HCT116 (cell line): ENCODE data around the gene ABCC10. TPM values are rescaled to one million over a fixed set of nuclear protein-coding genes. Genes with fewer than 3 reads are reported as not detected.

Experiments
- ATAC-seq: fragments of 200-7000 bp; cut with Tn5 transposase; 2 replicates; pipeline ENCODE4 v1.9.1; 2020; ENCODE audit warnings: mild to moderate bottlenecking, moderate library complexity
- BruUV-seq: library from RNA; stranded (reverse); fragments of 400-500 nt; replicated peaks from 2 replicates; lab custom pipeline; 2021; lab: Mats Ljungman, UMichigan
- CTCF ChIA-PET: fragments of 300-600 bp; sonication (Branson Sonifier 250); formaldehyde crosslinking; loops from one replicate; lab custom pipeline; 2021; ENCODE audit warnings: antibody characterized with exemption; lab: Charles Lee
- POLR2A ChIA-PET: fragments of 300-600, 350-600 bp; sonication (Branson Sonifier 250); formaldehyde crosslinking; loops from one replicate; lab custom pipeline; 2021; ENCODE audit warnings: antibody characterized with exemption; lab: Charles Lee
- RAD21 ChIA-PET, 2 experiments: fragments of 300-600 bp; sonication (Branson Sonifier 250); formaldehyde crosslinking; loops; one replicate each; lab custom pipeline; 2023; ENCODE audit warnings: low total read pairs in 2 of 2; ENCODE audit not compliant: uncharacterized antibody in 2 of 2, unreplicated experiment in 2 of 2, low non-redundant PET in 1 of 2; lab: Charles Lee
- DNase-seq: peaks from one replicate; pipeline ENCODE4 v3.0.0-alpha.2; 2010; ENCODE audit warnings: low read depth, low spot score
- H2AFZ ChIP-seq: fragments of 200-600 bp; shearing (Covaris generic), sonication (generic); 2 replicates; pipeline ENCODE4 v1.6.1; 2017; ENCODE audit warnings: low read depth, mixed run types, mixed read lengths, antibody characterized with exemption, low read length; ENCODE audit not compliant: poor library complexity, severe bottlenecking
- H3K27ac ChIP-seq: 2 replicates; pipeline ENCODE4 v1.5.1; 2012; ENCODE audit warnings: low read depth, low read length
- H3K27me3 ChIP-seq: fragments of 200-600 bp; sonication (generic); 2 replicates; pipeline ENCODE4 v1.6.1; 2016; ENCODE audit warnings: mixed run types, low read length, mixed read lengths; ENCODE audit not compliant: insufficient read depth
- H3K36me3 ChIP-seq, 2 experiments: fragments of 200-500 bp in 1 of 2; fragments of 200-600 bp in 1 of 2; sonication (Bioruptor generic) in 1 of 2; sonication (generic) in 1 of 2; 2 replicates each; pipeline versions ENCODE4 v1.5.1 to v1.6.1; 2014 to 2016; ENCODE audit warnings: low read length in 2 of 2, inconsistent platforms in 1 of 2, mixed read lengths in 1 of 2, mixed run types in 1 of 2; ENCODE audit not compliant: insufficient read depth in 2 of 2, control insufficient read depth in 1 of 2
- H3K4me1 ChIP-seq, 2 experiments: fragments of 200-600 bp in 1 of 2; sonication (generic) in 1 of 2; 2 replicates each; pipeline versions ENCODE4 v1.5.1 to v1.6.1; 2012 to 2017; ENCODE audit warnings: low read length in 2 of 2, inconsistent platforms in 1 of 2, mild to moderate bottlenecking in 1 of 2, mixed read lengths in 1 of 2, mixed run types in 1 of 2, moderate library complexity in 1 of 2; ENCODE audit not compliant: insufficient read depth in 2 of 2, control insufficient read depth in 1 of 2
- H3K4me2 ChIP-seq: fragments of 200-600 bp; sonication (generic); 2 replicates; pipeline ENCODE4 v1.6.1; 2017; ENCODE audit warnings: mixed run types, low read length, mixed read lengths
- H3K4me3 ChIP-seq, 2 experiments: fragments of 200-600 bp in 1 of 2; sonication (generic) in 1 of 2; replicated peaks in 1 of 2; 2 replicates each; pipeline ENCODE4 v1.5.1; 2011 to 2016; ENCODE audit warnings: low read length in 2 of 2, control low read depth in 1 of 2, low read depth in 1 of 2, mild to moderate bottlenecking in 1 of 2, mixed read lengths in 1 of 2, mixed run types in 1 of 2
- H3K79me2 ChIP-seq: fragments of 200-600 bp; sonication (generic); 2 replicates; pipeline ENCODE4 v1.6.1; 2017; ENCODE audit warnings: mild to moderate bottlenecking, mixed run types, low read length, moderate library complexity, mixed read lengths; ENCODE audit not compliant: insufficient read depth
- H3K9ac ChIP-seq: fragments of 200-600 bp; sonication (generic); 2 replicates; pipeline ENCODE4 v1.6.1; 2016; ENCODE audit warnings: low read length, mixed read lengths
- H3K9me2 ChIP-seq: fragments of 200-600 bp; sonication (generic), shearing (Covaris generic); 2 replicates; pipeline ENCODE4 v1.6.1; 2017; ENCODE audit warnings: mixed run types, mild to moderate bottlenecking, moderate library complexity; ENCODE audit not compliant: insufficient read depth
- H3K9me3 ChIP-seq, 2 experiments: fragments of 200-500 bp in 1 of 2; fragments of 200-600 bp in 1 of 2; sonication (Bioruptor generic) in 1 of 2; sonication (generic) in 1 of 2; 2 replicates each; pipeline ENCODE4 v1.6.1; 2014 to 2017; ENCODE audit warnings: low read length in 2 of 2, mixed read lengths in 2 of 2, inconsistent platforms in 1 of 2, low read depth in 1 of 2, mild to moderate bottlenecking in 1 of 2, mixed run types in 1 of 2, moderate library complexity in 1 of 2; ENCODE audit not compliant: control insufficient read depth in 1 of 2, insufficient read depth in 1 of 2
- H4K20me1 ChIP-seq: fragments of 200-600 bp; sonication (generic), shearing (Covaris generic); 2 replicates; pipeline ENCODE4 v1.6.1; 2017; ENCODE audit warnings: mixed run types, mild to moderate bottlenecking, moderate library complexity; ENCODE audit not compliant: insufficient read depth
- CEBPB ChIP-seq: IDR thresholded peaks from 2 replicates; pipeline ENCODE4 v1.6.1; 2012; ENCODE audit warnings: low read depth
- EZH2phosphoT487 ChIP-seq: fragments of 200-600 bp; IDR thresholded peaks from 2 replicates; pipeline ENCODE4 v1.6.1; 2018; ENCODE audit warnings: antibody characterized with exemption, borderline replicate concordance
- JUND ChIP-seq: IDR thresholded peaks from 2 replicates; pipeline ENCODE4 v1.6.1; 2012
- POLR2A ChIP-seq: IDR thresholded peaks from 2 replicates; pipeline ENCODE4 v1.7.0; 2011; ENCODE audit warnings: borderline replicate concordance; ENCODE audit not compliant: insufficient read depth, insufficient read length; ENCODE audit errors: extremely low read depth
- RAD21 ChIP-seq: IDR thresholded peaks from 2 replicates; pipeline ENCODE4 v1.6.1; 2012; ENCODE audit warnings: low read depth, mild to moderate bottlenecking
- SIN3A ChIP-seq: IDR thresholded peaks from 2 replicates; pipeline ENCODE4 v1.6.1; 2012; ENCODE audit warnings: low read depth
- SP1 ChIP-seq: IDR thresholded peaks from 2 replicates; pipeline ENCODE4 v1.6.1; 2012; ENCODE audit warnings: low read depth
- SRF ChIP-seq: IDR thresholded peaks from 2 replicates; pipeline ENCODE4 v1.6.1; 2012; ENCODE audit warnings: low read depth
- TCF7L2 ChIP-seq: IDR thresholded peaks from 2 replicates; pipeline ENCODE4 v1.7.0; 2011; ENCODE audit warnings: borderline replicate concordance, inconsistent platforms; ENCODE audit not compliant: insufficient read depth, insufficient read length; ENCODE audit errors: extremely low read depth
- YY1 ChIP-seq: IDR thresholded peaks from 2 replicates; pipeline ENCODE4 v1.6.1; 2011; ENCODE audit warnings: low read length, low read depth, moderate library complexity, mild to moderate bottlenecking; ENCODE audit not compliant: insufficient replicate concordance; ENCODE audit errors: extremely low read depth
- ZFX ChIP-seq: fragments of 450-650 bp; IDR thresholded peaks from 2 replicates; pipeline ENCODE4 v1.6.1; 2017
- intact Hi-C: fragments of 100-400 bp; cut with micrococcal nuclease; formaldehyde crosslinking; loops from 2 replicates; pipeline ENCODE4 v1.10.0; 2022
- total RNA-seq: library from RNA; stranded (reverse); gene quantifications from one replicate; pipeline ENCODE4 v1.2.1, GENCODE V29; 2021; ENCODE audit not compliant: unreplicated experiment
- TF ChIP-seq, protein P1 (sequence below): IDR thresholded peaks from 2 replicates; pipeline ENCODE4 v1.6.1; 2011; ENCODE audit warnings: mild to moderate bottlenecking, low read length, moderate library complexity; ENCODE audit not compliant: insufficient replicate concordance; ENCODE audit errors: extremely low read depth
- TF ChIP-seq, protein P2 (sequence below): IDR thresholded peaks from 2 replicates; pipeline ENCODE4 v1.6.1; 2012

The ABCC10 gene
- total RNA-seq, 1 experiment from 2014 or later: 29.9 TPM

DNA sequence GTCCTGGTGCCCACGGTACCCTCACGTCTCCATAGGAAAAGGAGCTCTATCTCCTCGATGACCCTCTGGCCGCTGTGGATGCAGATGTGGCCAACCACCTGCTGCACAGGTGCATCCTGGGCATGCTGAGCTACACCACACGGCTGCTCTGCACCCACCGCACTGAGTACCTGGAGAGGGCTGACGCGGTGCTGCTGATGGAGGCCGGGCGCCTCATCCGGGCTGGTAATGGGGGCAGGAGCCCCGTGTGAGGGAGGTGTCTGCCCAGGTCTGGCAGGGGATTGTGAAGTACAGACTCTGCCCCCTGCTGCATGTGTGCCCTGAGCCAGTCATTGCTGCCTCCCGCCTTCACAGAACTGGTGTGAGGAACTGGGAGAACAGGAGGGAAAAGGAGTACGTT is 15.6 kb downstream of the ABCC10 start:
- Histone ChIP-seq H3K9ac (no peak overlapping the region), H4K20me1 (no peaks in the 10 kb centered on the region), H3K27ac (no peak overlapping the region), H3K4me1 (no peaks in the 10 kb centered on the region), H3K4me2 (no peak overlapping the region), H3K36me3 (peaks cover 3 to 6% of the 10 kb centered on the region in 2 experiments; a peak in 3 of 4 replicates), H3K27me3 (no peaks in the 10 kb centered on the region), H3K79me2 (no peaks in the 10 kb centered on the region), H2AFZ (no peak overlapping the region), H3K4me3 (no peak overlapping the region), H3K9me3 (no peaks in the 10 kb centered on the region), H3K9me2 (no peaks in the 10 kb centered on the region)
- BruUV-seq: no TSS peak
- TF ChIP-seq SIN3A (no peak), CEBPB (no peak), TCF7L2 (no peak), ZFX (no peak), SRF (no peak), JUND (no peak), EZH2phosphoT487 (no peak), SP1 (no peak), YY1 (no peak), POLR2A (no peak), RAD21 (no peak)
- TF ChIP-seq, protein P1, sequence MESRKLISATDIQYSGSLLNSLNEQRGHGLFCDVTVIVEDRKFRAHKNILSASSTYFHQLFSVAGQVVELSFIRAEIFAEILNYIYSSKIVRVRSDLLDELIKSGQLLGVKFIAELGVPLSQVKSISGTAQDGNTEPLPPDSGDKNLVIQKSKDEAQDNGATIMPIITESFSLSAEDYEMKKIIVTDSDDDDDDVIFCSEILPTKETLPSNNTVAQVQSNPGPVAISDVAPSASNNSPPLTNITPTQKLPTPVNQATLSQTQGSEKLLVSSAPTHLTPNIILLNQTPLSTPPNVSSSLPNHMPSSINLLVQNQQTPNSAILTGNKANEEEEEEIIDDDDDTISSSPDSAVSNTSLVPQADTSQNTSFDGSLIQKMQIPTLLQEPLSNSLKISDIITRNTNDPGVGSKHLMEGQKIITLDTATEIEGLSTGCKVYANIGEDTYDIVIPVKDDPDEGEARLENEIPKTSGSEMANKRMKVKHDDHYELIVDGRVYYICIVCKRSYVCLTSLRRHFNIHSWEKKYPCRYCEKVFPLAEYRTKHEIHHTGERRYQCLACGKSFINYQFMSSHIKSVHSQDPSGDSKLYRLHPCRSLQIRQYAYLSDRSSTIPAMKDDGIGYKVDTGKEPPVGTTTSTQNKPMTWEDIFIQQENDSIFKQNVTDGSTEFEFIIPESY: no peak
- TF ChIP-seq, protein P2, sequence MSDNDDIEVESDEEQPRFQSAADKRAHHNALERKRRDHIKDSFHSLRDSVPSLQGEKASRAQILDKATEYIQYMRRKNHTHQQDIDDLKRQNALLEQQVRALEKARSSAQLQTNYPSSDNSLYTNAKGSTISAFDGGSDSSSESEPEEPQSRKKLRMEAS: no peak
- ChIA-PET RAD21 (no interaction called here), CTCF (no interaction called here), POLR2A (no interaction called here)
- ATAC-seq (no peak), DNase-seq (no peak)
- intact Hi-C loops: no loop called here
